SK-N-SH (cell line): ENCODE data around the gene ZNF532. TPM values are rescaled to one million over a fixed set of nuclear protein-coding genes. Genes with fewer than 3 reads are reported as not detected.

Experiments
- CTCF ChIA-PET: fragments of 300-600, 350-600 bp; formaldehyde crosslinking; extraction: SDS; loops from one replicate; lab custom pipeline; 2021; lab: Yijun Ruan, JAX
- POLR2A ChIA-PET: fragments of 350-600 bp; sonication (Branson Sonifier 250); formaldehyde crosslinking; extraction: SDS; loops from one replicate; lab custom pipeline; 2020; ENCODE audit warnings: antibody characterized with exemption, inconsistent platforms; lab: Yijun Ruan, JAX
- DNase-seq: peaks from one replicate; pipeline ENCODE4 v3.0.0; 2012
- H2AFZ ChIP-seq: fragments of 200-600 bp; sonication (generic); 2 replicates; pipeline ENCODE4 v1.8.1; 2016; ENCODE audit warnings: antibody characterized with exemption, mild to moderate bottlenecking, low read depth
- H3F3A ChIP-seq: fragments of 200-600 bp; sonication (generic); replicated peaks from 2 replicates; pipeline ENCODE3; 2016; ENCODE audit warnings: antibody characterized with exemption, mild to moderate bottlenecking; ENCODE audit not compliant: insufficient read depth
- H3K27ac ChIP-seq, 2 experiments: fragments of 200-500 bp in 1 of 2; fragments of 200-600 bp in 1 of 2; sonication (Bioruptor generic) in 1 of 2; sonication (generic), shearing (Covaris generic) in 1 of 2; 2 replicates each; pipeline versions ENCODE4 v1.5.1 to v1.6.1; 2014 to 2016; ENCODE audit warnings: low read depth in 2 of 2, inconsistent platforms in 1 of 2, low read length in 1 of 2, mild to moderate bottlenecking in 1 of 2, mixed read lengths in 1 of 2
- H3K27me3 ChIP-seq: fragments of 200-600 bp; sonication (generic), shearing (Covaris generic); 2 replicates; pipeline ENCODE4 v1.6.1; 2016; ENCODE audit warnings: mixed run types; ENCODE audit not compliant: insufficient read depth
- H3K36me3 ChIP-seq, 2 experiments: fragments of 200-500 bp in 1 of 2; fragments of 200-600 bp in 1 of 2; sonication (Bioruptor generic) in 1 of 2; sonication (generic) in 1 of 2; replicated peaks in 1 of 2; 2 replicates each; pipeline versions ENCODE3 to v1.5.1; 2014 to 2016; ENCODE audit warnings: low read length in 1 of 2, mild to moderate bottlenecking in 1 of 2; ENCODE audit not compliant: insufficient read depth in 2 of 2, control insufficient read depth in 1 of 2
- H3K4me1 ChIP-seq, 2 experiments: fragments of 200-500 bp in 1 of 2; fragments of 200-600 bp in 1 of 2; sonication (Bioruptor generic) in 1 of 2; sonication (generic), shearing (Covaris generic) in 1 of 2; 2 replicates each; pipeline versions ENCODE4 v1.5.1 to v1.6.1; 2014 to 2016; ENCODE audit warnings: low read depth in 1 of 2, low read length in 1 of 2, mixed run types in 1 of 2; ENCODE audit not compliant: insufficient read depth in 2 of 2, control insufficient read depth in 1 of 2
- H3K4me2 ChIP-seq: fragments of 200-600 bp; sonication (generic), shearing (Covaris generic); 2 replicates; pipeline ENCODE4 v1.6.1; 2017; ENCODE audit warnings: mixed run types
- H3K4me3 ChIP-seq, 2 experiments: fragments of 200-500 bp in 1 of 2; fragments of 200-600 bp in 1 of 2; sonication (Bioruptor generic) in 1 of 2; sonication (generic), shearing (Covaris generic) in 1 of 2; 2 replicates each; pipeline versions ENCODE4 v1.5.1 to v1.8.1; 2014 to 2016; ENCODE audit warnings: low read depth in 2 of 2, inconsistent platforms in 1 of 2, low read length in 1 of 2, mild to moderate bottlenecking in 1 of 2, mixed read lengths in 1 of 2, moderate library complexity in 1 of 2
- H3K79me2 ChIP-seq: fragments of 200-600 bp; sonication (generic); 2 replicates; pipeline ENCODE4 v1.8.1; 2017; ENCODE audit warnings: mild to moderate bottlenecking; ENCODE audit not compliant: insufficient read depth
- H3K9ac ChIP-seq: fragments of 200-600 bp; sonication (generic); 2 replicates; pipeline ENCODE4 v1.6.1; 2017; ENCODE audit warnings: mixed run types
- H3K9me2 ChIP-seq: fragments of 200-600 bp; sonication (generic); 2 replicates; pipeline ENCODE4 v1.6.1; 2017; ENCODE audit warnings: mixed run types
- H3K9me3 ChIP-seq: fragments of 200-600 bp; sonication (generic); 2 replicates; pipeline ENCODE4 v1.6.1; 2017; ENCODE audit warnings: mixed run types, mild to moderate bottlenecking, moderate library complexity
- H4K20me1 ChIP-seq: fragments of 200-600 bp; sonication (generic); 2 replicates; pipeline ENCODE4 v1.6.1; 2017; ENCODE audit warnings: mild to moderate bottlenecking, mixed run types; ENCODE audit not compliant: insufficient read depth
- CHD2 ChIP-seq: fragments of 150-350 bp; IDR thresholded peaks from 2 replicates; pipeline ENCODE4 v1.6.1; 2018; ENCODE audit warnings: low read length; ENCODE audit not compliant: partially characterized antibody
- ELF1 ChIP-seq: IDR thresholded peaks from 2 replicates; pipeline ENCODE4 v1.4.0; 2012
- EP300 ChIP-seq, 2 experiments: IDR thresholded peaks; 2 replicates each; pipeline versions ENCODE4 v1.4.0 to v1.6.1; 2012; ENCODE audit warnings: borderline replicate concordance in 1 of 2, low read depth in 1 of 2, low read length in 1 of 2
- EZH2phosphoT487 ChIP-seq: fragments of 200-600 bp; sonication (generic); IDR thresholded peaks from 2 replicates; pipeline ENCODE4 v1.6.1; 2017; ENCODE audit warnings: low read depth, mixed run types, mild to moderate bottlenecking, antibody characterized with exemption, moderate library complexity, borderline replicate concordance
- FOSL2 ChIP-seq: IDR thresholded peaks from 2 replicates; pipeline ENCODE4 v1.4.0; 2012; ENCODE audit warnings: low read depth, mild to moderate bottlenecking, moderate library complexity, borderline replicate concordance
- GABPA ChIP-seq: IDR thresholded peaks from 2 replicates; pipeline ENCODE4 v1.4.0; 2012; ENCODE audit warnings: low read depth, mild to moderate bottlenecking
- GATA2 ChIP-seq: sonication (generic); formaldehyde crosslinking; IDR thresholded peaks from 2 replicates; pipeline ENCODE4 v1.5.0; 2020; ENCODE audit warnings: mild to moderate bottlenecking, missing genetic modification reagents
- MXI1 ChIP-seq: IDR thresholded peaks from 2 replicates; pipeline ENCODE4 v1.6.1; 2012; ENCODE audit warnings: mild to moderate bottlenecking, low read depth, low read length, improper control_type of control experiment
- NRF1 ChIP-seq: IDR thresholded peaks from 2 replicates; pipeline ENCODE4 v1.6.1; 2012; ENCODE audit warnings: low read depth, mild to moderate bottlenecking, low read length
- RAD21 ChIP-seq: IDR thresholded peaks from 2 replicates; pipeline ENCODE4 v1.6.1; 2012; ENCODE audit warnings: mild to moderate bottlenecking, low read length
- REST ChIP-seq: IDR thresholded peaks from 2 replicates; pipeline ENCODE4 v1.6.1; 2012; ENCODE audit warnings: mild to moderate bottlenecking, low read depth, low read length, moderate library complexity
- RFX5 ChIP-seq: IDR thresholded peaks from 2 replicates; pipeline ENCODE4 v1.6.1; 2012; ENCODE audit warnings: mild to moderate bottlenecking, improper control_type of control experiment, low read length
- RXRA ChIP-seq: IDR thresholded peaks from 2 replicates; pipeline ENCODE4 v1.4.0; 2012; ENCODE audit warnings: low read depth, mild to moderate bottlenecking, borderline replicate concordance
- TEAD4 ChIP-seq: IDR thresholded peaks from 2 replicates; pipeline ENCODE4 v1.4.0; 2012; ENCODE audit warnings: mild to moderate bottlenecking, borderline replicate concordance; ENCODE audit not compliant: insufficient read depth
- WGBS: methylation state at CpG from one replicate; pipeline ENCODE4 v1.1.6; 2017; ENCODE audit warnings: low lambda C conversion rate; 5-methylcytosine and 5-hydroxymethylcytosine counted together
- polyA plus RNA-seq, 3 experiments: library from polyadenylated mRNA; depleted of rRNA; stranded (reverse); fragments of >200 nt; gene quantifications; 2 replicates each; pipeline ENCODE4 v1.2.3, GENCODE V29; 2012
- TF ChIP-seq, protein P1 (sequence below): fragments of 200-600 bp; sonication (generic); IDR thresholded peaks from 2 replicates; pipeline ENCODE4 v1.6.1; 2017; ENCODE audit warnings: antibody characterized with exemption, mild to moderate bottlenecking, moderate library complexity
- TF ChIP-seq, protein P2 (sequence below): IDR thresholded peaks from 2 replicates; pipeline ENCODE4 v1.4.0; 2012; ENCODE audit warnings: low read depth, borderline replicate concordance
- TF ChIP-seq, protein P3 (sequence below): fragments of 150-350 bp; IDR thresholded peaks from 2 replicates; pipeline ENCODE4 v1.6.1; 2016; ENCODE audit warnings: mild to moderate bottlenecking, low read depth, low read length
- TF ChIP-seq, protein P4 (sequence below): IDR thresholded peaks from 2 replicates; pipeline ENCODE4 v1.4.0; 2012; ENCODE audit warnings: low read depth, borderline replicate concordance

Gene ZNF532
- polyA plus RNA-seq, 1 of the 3 experiments (the other 2 are of a cell fraction), result 34.7 TPM

GRCh38 chr18:58927659-58928058 lies 63.0 kb downstream of the ZNF532 start:
- Histone ChIP-seq H3K27me3 (no peaks in the 10 kb centered on the region), H2AFZ (no peak overlapping the region), H3K9ac (no peak overlapping the region), H3K4me3 (no peak overlapping the region), H3K27ac (no peak overlapping the region), H3K9me3 (0 out of 2 replicates have a peak, but pooled peaks cover 5% of the 10 kb centered on the region), H3K9me2 (no peaks in the 10 kb centered on the region), H3K79me2 (peaks cover 87% of the 10 kb centered on the region), H3F3A (no peaks in the 10 kb centered on the region), H3K4me1 (peaks cover 5 to 7% of the 10 kb centered on the region in 2 experiments; a peak in 2 of 4 replicates), H3K4me2 (no peak overlapping the region), H3K36me3 (peaks cover 6 to 29% of the 10 kb centered on the region in 2 experiments), H4K20me1 (no peaks in the 10 kb centered on the region)
- ChIA-PET POLR2A (no interaction called here), CTCF (no interaction called here)
- no peak for TF ChIP-seq GABPA
- no peak for TF ChIP-seq CHD2
- no peak for TF ChIP-seq TEAD4
- no peak for TF ChIP-seq ELF1
- TF ChIP-seq RXRA, result no peak
- no peak for TF ChIP-seq RFX5
- TF ChIP-seq, protein P1, sequence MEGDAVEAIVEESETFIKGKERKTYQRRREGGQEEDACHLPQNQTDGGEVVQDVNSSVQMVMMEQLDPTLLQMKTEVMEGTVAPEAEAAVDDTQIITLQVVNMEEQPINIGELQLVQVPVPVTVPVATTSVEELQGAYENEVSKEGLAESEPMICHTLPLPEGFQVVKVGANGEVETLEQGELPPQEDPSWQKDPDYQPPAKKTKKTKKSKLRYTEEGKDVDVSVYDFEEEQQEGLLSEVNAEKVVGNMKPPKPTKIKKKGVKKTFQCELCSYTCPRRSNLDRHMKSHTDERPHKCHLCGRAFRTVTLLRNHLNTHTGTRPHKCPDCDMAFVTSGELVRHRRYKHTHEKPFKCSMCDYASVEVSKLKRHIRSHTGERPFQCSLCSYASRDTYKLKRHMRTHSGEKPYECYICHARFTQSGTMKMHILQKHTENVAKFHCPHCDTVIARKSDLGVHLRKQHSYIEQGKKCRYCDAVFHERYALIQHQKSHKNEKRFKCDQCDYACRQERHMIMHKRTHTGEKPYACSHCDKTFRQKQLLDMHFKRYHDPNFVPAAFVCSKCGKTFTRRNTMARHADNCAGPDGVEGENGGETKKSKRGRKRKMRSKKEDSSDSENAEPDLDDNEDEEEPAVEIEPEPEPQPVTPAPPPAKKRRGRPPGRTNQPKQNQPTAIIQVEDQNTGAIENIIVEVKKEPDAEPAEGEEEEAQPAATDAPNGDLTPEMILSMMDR, result no peak
- no peak for TF ChIP-seq NRF1
- no peak for TF ChIP-seq MXI1
- TF ChIP-seq, protein P2, sequence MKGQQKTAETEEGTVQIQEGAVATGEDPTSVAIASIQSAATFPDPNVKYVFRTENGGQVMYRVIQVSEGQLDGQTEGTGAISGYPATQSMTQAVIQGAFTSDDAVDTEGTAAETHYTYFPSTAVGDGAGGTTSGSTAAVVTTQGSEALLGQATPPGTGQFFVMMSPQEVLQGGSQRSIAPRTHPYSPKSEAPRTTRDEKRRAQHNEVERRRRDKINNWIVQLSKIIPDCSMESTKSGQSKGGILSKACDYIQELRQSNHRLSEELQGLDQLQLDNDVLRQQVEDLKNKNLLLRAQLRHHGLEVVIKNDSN, result no peak
- TF ChIP-seq, protein P3, sequence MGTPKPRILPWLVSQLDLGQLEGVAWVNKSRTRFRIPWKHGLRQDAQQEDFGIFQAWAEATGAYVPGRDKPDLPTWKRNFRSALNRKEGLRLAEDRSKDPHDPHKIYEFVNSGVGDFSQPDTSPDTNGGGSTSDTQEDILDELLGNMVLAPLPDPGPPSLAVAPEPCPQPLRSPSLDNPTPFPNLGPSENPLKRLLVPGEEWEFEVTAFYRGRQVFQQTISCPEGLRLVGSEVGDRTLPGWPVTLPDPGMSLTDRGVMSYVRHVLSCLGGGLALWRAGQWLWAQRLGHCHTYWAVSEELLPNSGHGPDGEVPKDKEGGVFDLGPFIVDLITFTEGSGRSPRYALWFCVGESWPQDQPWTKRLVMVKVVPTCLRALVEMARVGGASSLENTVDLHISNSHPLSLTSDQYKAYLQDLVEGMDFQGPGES, result no peak
- no peak for TF ChIP-seq EP300 (IDR thresholded peaks at IDR 0.05; ENCODE audit: borderline replicate concordance in 1 of 2, low read depth in 1 of 2, low read length in 1 of 2)
- no peak for TF ChIP-seq REST
- TF ChIP-seq, protein P4, sequence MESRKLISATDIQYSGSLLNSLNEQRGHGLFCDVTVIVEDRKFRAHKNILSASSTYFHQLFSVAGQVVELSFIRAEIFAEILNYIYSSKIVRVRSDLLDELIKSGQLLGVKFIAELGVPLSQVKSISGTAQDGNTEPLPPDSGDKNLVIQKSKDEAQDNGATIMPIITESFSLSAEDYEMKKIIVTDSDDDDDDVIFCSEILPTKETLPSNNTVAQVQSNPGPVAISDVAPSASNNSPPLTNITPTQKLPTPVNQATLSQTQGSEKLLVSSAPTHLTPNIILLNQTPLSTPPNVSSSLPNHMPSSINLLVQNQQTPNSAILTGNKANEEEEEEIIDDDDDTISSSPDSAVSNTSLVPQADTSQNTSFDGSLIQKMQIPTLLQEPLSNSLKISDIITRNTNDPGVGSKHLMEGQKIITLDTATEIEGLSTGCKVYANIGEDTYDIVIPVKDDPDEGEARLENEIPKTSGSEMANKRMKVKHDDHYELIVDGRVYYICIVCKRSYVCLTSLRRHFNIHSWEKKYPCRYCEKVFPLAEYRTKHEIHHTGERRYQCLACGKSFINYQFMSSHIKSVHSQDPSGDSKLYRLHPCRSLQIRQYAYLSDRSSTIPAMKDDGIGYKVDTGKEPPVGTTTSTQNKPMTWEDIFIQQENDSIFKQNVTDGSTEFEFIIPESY, result no peak
- TF ChIP-seq RAD21, result no peak
- TF ChIP-seq FOSL2, result no peak
- no peak for TF ChIP-seq EZH2phosphoT487
- no peak for TF ChIP-seq GATA2 (CRISPR knock-in tag)
- WGBS, result 92% methylated on average over 5 of the region's 5 CpGs
- DNase-seq, result no peak
